GM19468 (cell line): ENCODE data around the gene HIVEP3.
"Not testable (repeated sequence)": the region's sequence is repeated elsewhere in the genome, so short reads cannot be mapped to it uniquely, and the experiment has no call there.

Source experiments
- ATAC-seq: cut with Tn5 transposase; IDR thresholded peaks from one replicate; pipeline ENCODE4 v1.9.1; 2021; ENCODE audit warnings: mild to moderate bottlenecking, moderate library complexity, moderate number of reproducible peaks; ENCODE audit not compliant: unreplicated experiment; ENCODE audit errors: extremely low read depth

HIVEP3 gene

DNA sequence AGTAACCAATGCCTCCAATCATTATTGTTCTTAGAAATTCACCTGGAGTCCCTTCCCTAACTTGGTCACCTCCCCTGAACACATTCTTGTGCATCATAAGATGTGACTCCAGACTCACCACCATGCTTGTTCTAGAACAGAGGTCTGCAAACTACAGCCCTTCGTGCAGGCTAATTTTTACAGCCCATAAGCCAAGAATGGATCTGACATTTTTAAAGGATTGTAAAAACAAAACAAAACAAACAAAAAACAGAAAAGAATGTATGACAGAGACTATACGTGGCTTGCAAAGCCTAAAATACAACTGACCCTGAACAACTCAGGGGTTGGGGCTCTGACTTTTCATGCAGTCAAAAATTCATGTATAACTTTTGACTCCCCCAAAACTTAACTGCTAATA lies 6.2 kb upstream of the HIVEP3 start:
- no peak for ATAC-seq

DNA sequence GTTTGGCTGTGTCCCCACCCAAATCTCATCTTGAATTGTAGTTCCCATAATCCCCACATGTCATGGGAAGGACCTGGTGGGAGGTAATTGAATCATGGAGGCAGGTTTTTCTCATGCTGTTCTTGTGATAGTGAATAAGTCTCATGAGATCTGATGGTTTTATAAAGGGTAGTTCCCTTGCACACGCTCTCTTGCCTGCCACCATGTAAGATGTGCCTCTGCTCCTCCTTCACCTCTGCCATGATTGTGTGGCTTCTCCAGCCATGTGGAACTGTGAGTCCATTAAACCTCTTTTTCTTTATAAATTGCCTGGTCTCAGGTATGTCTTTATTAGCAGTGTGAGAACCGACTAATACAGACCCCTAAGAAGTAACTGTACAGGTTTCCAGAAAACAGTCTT lies 2.5 kb upstream of the HIVEP3 start:
- not testable (repeated sequence) for ATAC-seq

- ATAC-seq = no peak
These were observed 1.9 kb upstream of the HIVEP3 start for GRCh38 chr1:41920658-41921057.

GRCh38 chr1:41919764-41920397 lies 1.2 kb upstream of the HIVEP3 start:
- peak; percentile 69 for ATAC-seq

- no peak for ATAC-seq
These were observed 409 bp upstream of the HIVEP3 start for GRCh38 chr1:41919131-41919530.

- ATAC-seq = no peak
These were observed 780 bp downstream of the HIVEP3 start for GRCh38 chr1:41917835-41918449.

DNA sequence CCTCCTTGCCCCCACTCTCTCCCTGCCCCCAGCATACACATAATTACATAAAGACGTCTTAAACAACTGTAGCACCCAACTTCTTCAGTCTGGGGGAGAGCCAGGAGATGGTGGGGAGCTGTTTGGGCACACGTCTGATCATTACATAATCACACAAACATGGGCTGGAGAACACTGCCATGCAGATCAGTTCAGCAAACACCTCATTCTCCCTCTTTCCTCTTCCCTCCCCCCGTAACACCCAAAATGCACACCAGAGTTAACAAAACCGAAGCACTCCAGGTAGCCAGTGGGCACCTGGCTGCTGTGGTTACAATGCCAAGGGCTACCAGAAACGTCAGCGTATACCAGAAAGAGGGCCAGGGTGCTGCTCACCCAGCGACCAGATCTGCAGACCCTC lies 1.6 kb downstream of the HIVEP3 start:
- no peak for ATAC-seq

DNA sequence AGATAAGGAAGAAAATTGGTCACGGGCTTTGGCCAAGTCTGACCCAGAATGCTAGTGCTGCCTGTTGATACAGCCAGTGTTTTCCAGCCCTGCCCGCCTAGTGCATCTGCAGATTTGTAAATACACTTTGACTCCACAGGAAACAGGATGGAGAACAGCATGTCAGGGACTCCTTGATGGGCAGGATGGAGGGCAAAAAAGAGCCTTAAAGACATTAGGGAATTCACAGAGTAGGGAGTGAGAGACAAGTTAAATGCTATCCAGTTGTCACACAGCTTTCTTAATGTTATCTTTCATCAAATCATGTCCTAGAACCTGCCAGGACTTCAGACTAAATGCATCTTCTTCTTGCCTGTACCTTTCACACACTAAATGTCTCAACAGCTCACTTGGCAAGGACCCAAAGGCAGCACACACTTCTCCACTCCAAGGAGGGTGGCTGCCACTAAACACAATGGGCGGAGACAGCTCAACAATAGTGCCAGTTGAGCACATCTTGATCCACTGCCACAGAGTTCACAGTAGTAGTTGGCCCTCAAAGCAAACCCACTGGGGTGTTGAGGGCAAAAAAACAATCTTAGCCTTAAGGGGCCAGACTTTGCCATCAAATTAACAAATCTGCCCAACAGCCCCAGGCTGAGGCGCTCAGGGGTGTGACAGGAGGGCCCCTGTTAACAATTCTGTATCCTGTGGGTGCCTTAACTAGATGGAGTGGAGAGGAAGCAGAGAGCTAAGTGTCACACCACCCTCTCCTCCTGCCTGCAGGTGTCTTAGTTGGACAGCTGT lies 2.7 kb downstream of the HIVEP3 start:
- ATAC-seq = no peak

DNA sequence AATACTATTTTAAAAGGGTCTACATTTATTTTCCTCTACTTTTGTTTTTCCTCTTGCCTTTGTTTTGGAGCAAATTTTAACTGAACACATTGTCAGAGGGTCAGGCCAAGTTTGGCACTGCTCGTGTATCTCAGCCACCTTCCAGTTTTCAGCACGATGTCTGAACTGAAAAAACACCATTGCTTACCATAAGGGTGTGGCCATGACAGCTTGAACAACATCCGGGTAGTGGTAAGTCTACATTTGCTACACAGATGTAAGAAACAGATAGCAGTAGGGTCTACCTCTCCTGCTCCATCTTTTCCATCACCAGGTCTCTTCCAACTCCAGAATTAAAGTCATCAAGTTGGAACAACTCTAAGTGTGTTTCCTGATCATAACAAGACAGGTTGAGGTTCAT lies 4.2 kb downstream of the HIVEP3 start:
- no peak for ATAC-seq

DNA sequence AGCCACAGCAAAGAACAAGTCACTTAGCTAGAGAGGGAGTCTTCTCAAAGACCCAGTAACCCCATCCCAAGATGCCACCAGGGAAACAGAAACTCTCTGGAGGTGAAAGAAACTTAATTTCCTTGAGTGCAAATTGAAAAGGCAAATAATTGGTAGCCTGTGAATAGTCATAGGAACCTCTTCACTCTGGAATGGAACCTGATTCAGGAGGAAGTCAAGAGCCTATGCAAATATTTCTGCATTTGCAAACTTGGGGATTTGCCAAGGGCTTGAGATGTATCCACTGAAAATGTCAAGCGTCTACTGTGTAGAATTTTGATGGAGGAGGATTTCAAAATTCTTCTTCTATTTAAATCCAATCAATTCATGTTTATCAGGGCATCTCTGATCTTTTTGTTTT lies 5.7 kb downstream of the HIVEP3 start:
- no peak for ATAC-seq

DNA sequence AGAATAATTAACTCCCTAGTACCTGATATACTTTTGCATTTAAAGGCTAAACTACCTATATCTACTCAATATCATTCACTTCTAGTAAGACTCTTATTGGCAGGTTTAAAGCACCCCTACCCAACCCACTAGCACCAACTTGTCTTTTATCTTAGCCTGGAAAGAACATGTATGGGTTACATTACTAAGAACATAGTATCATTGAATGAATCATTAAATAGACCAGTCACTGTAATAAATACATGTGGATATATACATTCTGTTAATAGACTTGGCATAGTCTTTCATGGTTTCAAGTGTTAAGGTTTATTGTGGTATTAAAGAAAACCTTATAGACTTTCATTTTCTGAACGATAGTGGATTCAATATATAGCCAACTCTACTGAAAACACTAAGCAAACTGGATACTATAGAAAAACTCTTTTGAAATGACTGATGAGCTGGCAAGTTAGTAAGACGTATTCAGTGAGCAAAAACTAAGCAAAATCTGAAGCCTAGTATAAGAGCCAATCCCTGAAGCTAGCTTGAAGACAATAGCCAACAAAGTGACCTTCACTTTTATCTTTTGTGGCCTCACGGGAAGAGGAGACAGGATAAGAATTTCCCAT lies 10.3 kb downstream of the HIVEP3 start:
- no peak for ATAC-seq

DNA sequence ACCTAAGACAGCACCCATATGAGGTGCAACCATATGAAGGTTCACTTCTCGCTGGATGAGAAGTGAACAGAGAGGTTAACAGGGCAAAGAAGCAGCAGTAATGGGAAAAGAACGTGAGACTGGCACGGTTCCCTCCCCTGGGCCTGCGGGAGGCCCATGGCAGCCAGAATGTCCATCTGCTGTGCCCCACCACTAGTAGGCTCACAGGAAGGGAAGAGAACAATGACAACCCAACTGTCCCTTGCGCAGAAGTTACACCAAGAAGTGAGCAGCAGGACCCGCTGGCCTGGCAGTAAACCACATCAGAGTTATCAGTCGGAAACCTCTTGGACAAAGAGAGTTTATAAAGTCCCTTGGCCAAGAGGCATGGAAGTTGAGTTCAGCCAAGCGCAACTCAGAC lies 11.3 kb downstream of the HIVEP3 start:
- no peak for ATAC-seq

DNA sequence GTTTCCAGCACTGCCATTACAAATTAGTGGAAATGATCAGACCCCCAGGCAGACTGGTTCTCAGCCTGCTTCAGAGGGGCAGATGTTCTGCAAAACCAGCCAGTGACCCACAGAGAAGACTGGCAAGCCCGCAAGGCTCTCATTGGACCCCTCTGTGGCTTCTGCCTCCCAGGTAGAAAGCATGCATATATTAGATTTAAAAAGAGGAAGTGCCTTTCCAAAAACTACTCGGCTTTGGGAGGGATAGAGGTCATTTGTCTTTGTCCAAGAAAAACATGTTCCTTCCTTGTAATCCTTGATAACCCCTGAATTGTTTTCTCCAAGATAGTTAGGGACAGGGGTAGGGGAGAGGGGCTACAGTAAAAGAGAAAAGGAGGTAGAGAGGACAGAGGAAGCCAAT lies 11.8 kb downstream of the HIVEP3 start:
- ATAC-seq = no peak

- ATAC-seq = no peak
These were observed 13.5 kb downstream of the HIVEP3 start for GRCh38 chr1:41905093-41905675.

DNA sequence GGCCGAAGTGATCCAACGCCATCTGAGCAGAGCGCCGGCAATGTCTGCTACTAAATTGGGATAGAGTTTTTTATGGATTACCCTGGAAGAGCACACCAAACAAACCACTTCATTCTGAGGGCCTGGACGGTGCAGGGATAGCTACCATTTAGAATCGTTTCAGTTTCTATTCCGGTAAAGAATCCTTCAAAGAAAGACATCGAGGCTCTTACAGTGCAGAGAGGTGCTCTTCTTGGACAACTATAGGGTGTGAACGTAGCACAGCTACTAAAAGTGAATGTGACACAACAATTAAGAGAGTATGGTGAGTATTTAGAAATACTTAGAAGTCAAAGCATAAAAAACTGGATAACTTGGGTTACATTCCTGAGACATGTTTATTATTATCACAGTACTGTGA lies 16.1 kb downstream of the HIVEP3 start:
- no peak for ATAC-seq

GRCh38 chr1:41902159-41902577 lies 16.6 kb downstream of the HIVEP3 start:
- ATAC-seq = no peak

DNA sequence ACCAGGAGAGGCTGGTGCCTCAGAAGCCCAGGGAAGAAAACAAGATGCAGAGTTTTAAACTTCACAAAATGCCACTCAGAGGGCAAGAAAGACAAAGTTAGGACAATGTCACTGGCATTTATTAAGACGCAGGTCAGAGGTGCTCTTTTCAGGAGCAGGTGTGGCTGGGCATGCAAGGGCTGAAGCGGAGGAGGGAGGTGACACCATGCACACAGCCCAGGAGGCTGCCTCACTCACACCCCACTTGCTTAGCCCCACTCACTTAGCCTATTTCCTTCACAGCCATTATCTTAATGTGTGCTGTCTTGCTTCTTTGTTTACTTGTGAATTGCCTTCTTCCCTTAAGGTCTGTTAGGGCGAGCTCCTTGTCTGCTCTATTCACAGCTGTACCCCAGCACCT lies 17.2 kb downstream of the HIVEP3 start:
- ATAC-seq = no peak

GRCh38 chr1:41900603-41901444 lies 17.9 kb downstream of the HIVEP3 start:
- ATAC-seq = no peak

- no peak for ATAC-seq
These were observed 20.5 kb downstream of the HIVEP3 start for GRCh38 chr1:41898191-41898713.

DNA sequence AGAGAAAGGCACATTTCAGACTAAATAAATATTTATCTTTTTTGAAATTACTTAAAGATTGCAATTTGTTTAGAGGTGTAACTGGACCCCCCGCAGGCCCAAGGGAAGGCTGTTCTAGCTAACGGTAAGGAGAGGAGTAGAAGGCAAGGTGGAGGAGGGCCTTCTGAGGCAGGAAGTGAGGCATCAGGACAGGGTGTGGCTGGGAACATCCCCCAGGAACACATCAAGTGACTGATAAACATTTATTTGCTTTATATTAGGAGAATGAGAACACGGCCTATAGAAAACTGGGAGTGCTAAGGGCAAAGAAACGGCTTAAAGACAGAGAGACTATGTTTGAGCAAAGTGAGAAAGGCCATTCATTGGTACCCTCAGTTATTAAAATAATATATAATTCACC lies 23.2 kb downstream of the HIVEP3 start:
- ATAC-seq = no peak
